GM13977 (cell line): ENCODE measurements around the gene ZNF609.

Source experiments
- DNase-seq: peaks from one replicate; pipeline ENCODE4 v3.0.0; 2012; ENCODE audit warnings: low spot score
- CTCF ChIP-seq: IDR thresholded peaks from 2 replicates; pipeline ENCODE4 v1.5.1; 2012; ENCODE audit warnings: mild to moderate bottlenecking, control low read depth; ENCODE audit not compliant: insufficient read depth; ENCODE audit errors: extremely low read depth, missing control alignments
- in situ Hi-C: fragments of 300-500 bp; cut with MboI; formaldehyde crosslinking; loops from one replicate; pipeline ENCODE4 v1.12.0; 2022; ENCODE audit warnings: low sequenced_read_pairs, low pct_unique_long_range_greater_than_20kb, mixed read lengths, inconsistent platforms; ENCODE audit not compliant: unreplicated experiment

The ZNF609 gene

GRCh38 chr15:64647367-64647766, 187.0 kb downstream of the ZNF609 start:
- DNase-seq, result no peak
- in situ Hi-C loops, result no loop called here
- TF ChIP-seq CTCF, result no peak

- in situ Hi-C loops, result loop anchor here (25.0 kb wide), 2 partner anchors 213 to 438 kb away; no protein-coding TSS in a partner anchor
Measured at GRCh38 chr15:64650552-64650951, 190.2 kb downstream of the ZNF609 start.

GRCh38 chr15:64651601-64652191, 191.3 kb downstream of the ZNF609 start:
- peak; percentile 63 for DNase-seq
- in situ Hi-C loops, result loop anchor here (25.0 kb wide), 2 partner anchors 214 to 439 kb away; no protein-coding TSS in a partner anchor
- TF ChIP-seq CTCF, result no peak

More at GRCh38 chr15:64650552-64650951, 190.2 kb downstream of the ZNF609 start:
- TF ChIP-seq CTCF, result no peak
- no peak for DNase-seq

- DNase-seq, result no peak
- TF ChIP-seq CTCF, result peak; percentile 35
- in situ Hi-C loops, result loop anchor here (25.0 kb wide), 2 partner anchors 216 to 441 kb away; no protein-coding TSS in a partner anchor
Measured at GRCh38 chr15:64653757-64654156, 193.4 kb downstream of the ZNF609 start.

GRCh38 chr15:64656508-64656907, 196.1 kb downstream of the ZNF609 start:
- in situ Hi-C loops, result loop anchor here (25.0 kb wide), 2 partner anchors 219 to 444 kb away; no protein-coding TSS in a partner anchor
- no peak for TF ChIP-seq CTCF
- no peak for DNase-seq

GRCh38 chr15:64665179-64665578, 204.8 kb downstream of the ZNF609 start:
- in situ Hi-C loops, result loop anchor here (25.0 kb wide), 2 partner anchors 228 to 453 kb away; no protein-coding TSS in a partner anchor
- DNase-seq, result no peak
- TF ChIP-seq CTCF, result no peak
